GM23248 (cell line): ENCODE measurements around the gene CDH4.

ENCODE experiments used
- EZH2 ChIP-seq: fragments of 200-600 bp; sonication (generic); IDR thresholded peaks from 2 replicates; pipeline ENCODE4 v1.6.1; 2018; ENCODE audit warnings: antibody characterized with exemption, mild to moderate bottlenecking; ENCODE audit not compliant: insufficient read depth, poor library complexity, severe bottlenecking
- EZH2phosphoT487 ChIP-seq: fragments of 200-600 bp; sonication (generic); IDR thresholded peaks from 2 replicates; pipeline ENCODE4 v1.6.1; 2018; ENCODE audit warnings: antibody characterized with exemption, moderate library complexity, mild to moderate bottlenecking, low read depth; ENCODE audit not compliant: insufficient read depth

GRCh38 chr20:61476956-61477355 lies 224.9 kb downstream of the CDH4 start:
- no peak for TF ChIP-seq EZH2
- TF ChIP-seq EZH2phosphoT487, result no peak
